HUES64 (cell line): ENCODE measurements around the gene HNRNPA3.
A peak's percentile ranks its signal among the peaks of the same experiment; 100 is the strongest.
"Not testable (repeated sequence)": the region's sequence is repeated elsewhere in the genome, so short reads cannot be mapped to it uniquely, and the experiment has no call there.

ENCODE experiments used
- H3K27ac ChIP-seq: 2 replicates; pipeline ENCODE4 v1.7.0; 2013; ENCODE audit warnings: low read depth, low read length, inconsistent platforms
- H3K27me3 ChIP-seq: 2 replicates; pipeline ENCODE4 v1.6.1; 2013; ENCODE audit warnings: mild to moderate bottlenecking, low read length; ENCODE audit not compliant: insufficient read depth
- H3K36me3 ChIP-seq: 2 replicates; pipeline ENCODE4 v1.6.1; 2013; ENCODE audit warnings: mild to moderate bottlenecking, low read length; ENCODE audit not compliant: insufficient read depth
- H3K4me1 ChIP-seq: 2 replicates; pipeline ENCODE4 v1.6.1; 2013; ENCODE audit warnings: mild to moderate bottlenecking, low read length, moderate library complexity; ENCODE audit not compliant: insufficient read depth
- H3K4me3 ChIP-seq: 2 replicates; pipeline ENCODE4 v1.5.1; 2013; ENCODE audit warnings: mild to moderate bottlenecking, low read length, moderate library complexity
- H3K9ac ChIP-seq: 2 replicates; pipeline ENCODE4 v1.6.1; 2013; ENCODE audit warnings: mild to moderate bottlenecking, low read depth, low read length
- H3K9me3 ChIP-seq: 2 replicates; pipeline ENCODE4 v1.6.1; 2013; ENCODE audit warnings: low read depth, low read length; ENCODE audit not compliant: insufficient read depth
- WGBS: fragments of 150-250, 120-280 bp; methylation state at CpG from one replicate; pipeline ENCODE4 v1.1.7; 2013; ENCODE audit warnings: missing lambda C conversion rate; 5-methylcytosine and 5-hydroxymethylcytosine counted together

The HNRNPA3 gene

DNA sequence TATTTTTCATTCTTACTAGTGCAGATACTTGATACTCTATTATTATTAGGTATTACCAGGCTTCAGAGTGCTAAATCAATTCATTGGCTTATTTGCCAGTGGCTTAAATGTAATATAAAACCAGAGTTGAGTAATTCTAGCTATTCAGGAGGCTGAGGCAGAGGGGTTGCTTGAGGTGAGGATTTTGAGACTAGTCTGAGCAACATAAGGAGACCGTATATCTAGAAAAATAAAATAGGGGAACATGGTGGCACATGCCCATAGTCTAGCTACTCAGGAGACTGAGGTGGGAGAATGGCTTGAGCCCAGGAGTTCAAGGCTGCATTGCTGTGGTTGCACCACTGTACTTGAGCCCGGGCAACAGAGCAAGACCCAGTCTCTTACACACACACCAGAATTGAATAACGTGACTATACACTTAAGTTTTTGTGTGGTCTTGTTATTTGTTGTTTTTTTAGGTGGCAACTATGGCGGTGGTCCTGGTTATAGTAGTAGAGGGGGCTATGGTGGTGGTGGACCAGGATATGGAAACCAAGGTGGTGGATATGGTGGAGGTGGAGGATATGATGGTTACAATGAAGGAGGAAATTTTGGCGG is 4.8 kb downstream of the HNRNPA3 start:
- 98% methylated on average over 5 of the region's 5 CpGs for WGBS
- Histone ChIP-seq H3K4me1 (peaks cover 8% of the 10 kb centered on the region), H3K27ac (no peak overlapping the region), H3K4me3 (no peak overlapping the region), H3K9me3 (no peaks in the 10 kb centered on the region), H3K9ac (no peak overlapping the region), H3K27me3 (no peaks in the 10 kb centered on the region), H3K36me3 (peaks cover 83% of the 10 kb centered on the region)

DNA sequence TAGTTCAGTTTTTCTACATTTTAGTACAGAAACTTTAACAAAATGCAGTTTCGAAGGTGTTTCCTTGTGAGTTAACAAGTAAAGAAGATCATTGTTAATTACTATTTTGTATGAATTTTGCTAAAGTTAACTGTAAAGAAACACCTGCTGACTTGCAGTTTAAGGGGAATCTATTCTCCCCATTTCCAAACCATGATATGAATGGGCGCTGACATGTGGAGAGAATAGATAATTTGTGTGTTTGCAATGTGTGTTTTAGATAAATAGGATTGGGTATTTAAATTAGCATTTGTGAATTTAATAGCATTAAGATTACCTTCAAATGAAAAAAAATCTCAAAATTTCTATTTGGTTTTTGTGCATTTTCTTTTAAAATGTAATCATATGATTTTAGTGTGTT is 7.2 kb downstream of the HNRNPA3 start:
- not testable (repeated sequence) for H3K4me3 ChIP-seq, H3K9ac ChIP-seq, H3K27ac ChIP-seq, H3K4me1 ChIP-seq, H3K27me3 ChIP-seq, H3K9me3 ChIP-seq
- H3K36me3 ChIP-seq: peaks cover 84% of the 10 kb centered on the region
- 100% methylated on average over 2 of the region's 2 CpGs for WGBS

DNA sequence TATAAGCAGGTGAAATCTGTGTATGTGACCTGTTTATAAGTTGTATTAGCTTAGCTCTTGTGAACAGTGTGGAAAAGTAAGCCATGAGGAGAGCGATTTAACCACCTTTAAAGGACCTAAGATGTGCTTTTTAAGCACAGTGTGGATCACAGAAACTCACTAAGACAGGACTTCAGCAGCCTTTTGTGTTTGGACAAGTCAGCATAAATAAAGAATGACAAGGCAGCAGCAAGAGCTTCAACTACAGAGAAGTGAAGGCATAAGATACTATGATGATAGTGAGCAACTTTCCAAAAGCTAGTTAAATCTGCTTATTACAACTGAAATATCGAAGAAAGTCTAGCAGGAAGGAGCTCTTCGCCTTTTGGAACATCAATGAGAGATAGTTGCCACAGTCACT is 8.9 kb downstream of the HNRNPA3 start:
- Histone ChIP-seq H3K9ac (no peak overlapping the region), H3K27ac (0 out of 2 replicates have a peak overlapping the region, but pooled peaks have one; percentile 5), H3K9me3 (no peaks in the 10 kb centered on the region), H3K36me3 (peaks cover 67% of the 10 kb centered on the region), H3K4me1 (peaks cover 3% of the 10 kb centered on the region; the same call in 1 of the 2 replicates), H3K27me3 (no peaks in the 10 kb centered on the region), H3K4me3 (no peak overlapping the region)
- 94% methylated on average over 3 of the region's 3 CpGs for WGBS

DNA sequence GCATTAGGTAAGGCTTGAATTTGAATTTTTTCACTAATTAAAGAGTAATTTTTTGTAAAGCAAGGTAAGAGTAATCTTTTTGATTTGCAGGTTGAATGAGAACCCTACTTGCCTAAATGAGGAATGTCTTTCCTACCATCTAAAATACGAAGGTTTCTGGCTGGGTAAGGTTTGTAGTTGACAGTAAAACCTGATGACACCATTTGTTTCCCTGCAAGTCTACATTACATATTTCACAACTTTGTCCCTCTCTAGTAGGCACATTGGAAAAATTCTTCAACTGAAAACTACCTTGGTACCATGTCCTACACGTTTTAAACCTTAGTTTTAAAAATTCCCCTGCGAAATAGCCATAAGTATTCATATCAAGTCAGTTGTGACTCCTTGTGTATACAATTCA is 9.4 kb downstream of the HNRNPA3 start:
- WGBS: 97% methylated on average over 3 of the region's 3 CpGs

DNA sequence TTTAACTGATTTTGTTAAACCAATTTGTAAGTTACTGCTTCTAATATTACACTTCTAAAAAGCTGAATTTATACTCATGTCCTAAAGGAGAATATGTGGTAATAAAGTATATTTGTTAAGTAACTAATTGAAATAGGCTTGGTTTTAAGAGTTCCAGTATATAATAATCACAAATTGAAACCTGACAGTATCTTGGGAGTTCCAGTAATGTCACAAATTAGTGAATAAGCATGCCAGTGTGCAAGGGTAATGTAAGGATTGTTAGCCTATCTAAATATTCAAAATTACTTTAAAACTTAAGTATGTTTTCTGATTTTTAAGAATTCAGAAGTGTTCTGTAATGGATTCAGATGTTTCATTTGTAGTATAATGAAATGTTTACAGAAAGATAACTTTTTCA is 10.8 kb downstream of the HNRNPA3 start:
- H3K36me3 ChIP-seq: peaks cover 48% of the 10 kb centered on the region
- H3K9ac ChIP-seq, H3K9me3 ChIP-seq, H3K4me3 ChIP-seq, H3K4me1 ChIP-seq, H3K27ac ChIP-seq, H3K27me3 ChIP-seq: not testable (repeated sequence)

More for the DNA sequence above, 9.4 kb downstream of the HNRNPA3 start:
- Histone ChIP-seq H3K9me3 (no peaks in the 10 kb centered on the region), H3K4me3 (no peak overlapping the region), H3K27me3 (no peaks in the 10 kb centered on the region), H3K9ac (no peak overlapping the region), H3K36me3 (peaks cover 63% of the 10 kb centered on the region), H3K4me1 (peaks cover 2% of the 10 kb centered on the region; the same call in 1 of the 2 replicates), H3K27ac (no peak overlapping the region; the same call in 1 of the 2 replicates)

DNA sequence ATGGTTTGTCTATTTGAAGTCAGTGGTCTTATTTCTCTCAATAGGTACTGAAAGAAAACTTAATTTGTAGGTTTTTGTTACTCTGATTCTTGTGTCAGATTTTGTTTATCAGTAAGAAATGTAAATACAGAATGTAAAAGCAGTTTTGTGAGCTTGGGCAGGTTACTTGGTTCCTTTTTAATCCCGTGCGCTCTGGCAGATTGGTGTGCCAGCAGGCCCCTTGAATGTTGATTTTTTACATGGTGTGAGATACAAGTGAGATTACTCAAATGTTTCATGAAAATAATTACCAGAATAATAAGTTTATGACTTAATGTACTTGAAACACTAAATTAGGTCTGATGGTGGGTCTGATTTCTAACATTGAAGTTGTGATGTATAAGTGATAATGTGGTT is 13.4 kb downstream of the HNRNPA3 start:
- peaks cover 41% of the 10 kb centered on the region for H3K36me3 ChIP-seq
- no peaks in the 10 kb centered on the region for H3K4me1 ChIP-seq
- no peak overlapping the region for H3K27ac ChIP-seq
- no peak overlapping the region for H3K9ac ChIP-seq
- H3K27me3 ChIP-seq: no peaks in the 10 kb centered on the region
- 80% methylated on average over 2 of the region's 2 CpGs for WGBS
- H3K4me3 ChIP-seq: no peak overlapping the region
- no peaks in the 10 kb centered on the region for H3K9me3 ChIP-seq

DNA sequence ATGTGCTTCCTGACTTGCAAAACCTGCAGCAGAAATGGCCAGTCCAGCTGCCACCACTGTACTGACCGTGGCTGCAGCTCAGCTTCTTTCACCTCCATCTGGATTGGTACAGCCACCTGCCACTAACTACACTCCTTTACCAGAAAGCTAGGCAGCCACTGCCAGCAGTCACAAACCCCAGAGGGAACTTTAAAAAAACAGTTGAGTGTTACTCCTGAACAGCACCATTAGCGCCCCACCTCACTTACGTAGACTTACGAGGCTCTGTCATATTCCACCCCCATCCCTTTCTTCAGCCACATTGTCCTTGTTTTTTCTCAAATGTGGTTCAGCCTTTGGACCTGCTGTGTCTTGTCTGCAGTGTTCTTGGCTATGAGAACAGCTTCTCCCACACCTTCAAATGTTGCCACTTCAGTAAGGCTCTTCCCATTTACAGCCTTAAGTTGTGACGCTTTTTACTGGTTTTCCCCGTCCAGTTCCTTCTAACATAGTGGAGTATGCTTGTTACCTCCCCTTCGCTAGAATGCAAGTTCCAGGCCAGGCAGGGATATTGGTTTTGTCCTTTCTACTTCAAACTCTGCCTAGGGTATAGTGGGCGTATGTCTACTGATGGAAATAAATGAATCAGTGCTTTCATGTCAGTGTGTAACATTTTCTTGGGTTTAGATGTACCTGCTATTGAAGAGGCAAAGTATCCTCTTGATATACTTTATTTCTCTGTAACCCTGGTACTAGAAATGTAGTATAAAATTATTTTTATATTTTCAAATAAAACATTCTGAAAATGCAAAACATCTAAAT is 17.0 kb downstream of the HNRNPA3 start:
- no peaks in the 10 kb centered on the region for H3K27me3 ChIP-seq
- H3K9me3 ChIP-seq: no peaks in the 10 kb centered on the region
- 89% methylated on average over 8 of the region's 8 CpGs for WGBS
- no peak overlapping the region for H3K27ac ChIP-seq
- H3K9ac ChIP-seq: no peak overlapping the region
- H3K4me1 ChIP-seq: no peaks in the 10 kb centered on the region
- H3K36me3 ChIP-seq: peaks cover 50% of the 10 kb centered on the region
- H3K4me3 ChIP-seq: no peak overlapping the region

DNA sequence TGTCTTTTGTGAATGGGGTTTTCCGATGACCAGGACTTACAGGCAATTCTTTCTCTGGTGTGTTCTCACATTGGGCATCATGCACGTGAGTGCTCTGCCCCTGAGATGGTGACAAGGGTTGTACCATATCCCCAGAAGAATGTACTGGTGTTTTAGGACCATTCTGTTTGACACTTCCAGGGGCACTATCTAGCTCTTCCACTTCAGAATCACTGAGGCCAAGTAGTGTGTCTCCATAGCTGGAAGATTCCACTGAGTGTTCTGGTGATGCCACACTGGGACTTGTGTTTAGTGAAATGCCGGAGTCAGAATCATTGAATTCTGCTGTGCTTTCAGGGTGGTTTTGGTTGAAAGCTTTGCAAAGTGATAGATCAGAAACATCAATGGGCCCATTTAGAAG is 18.7 kb downstream of the HNRNPA3 start:
- Histone ChIP-seq H3K4me1 (no peaks in the 10 kb centered on the region), H3K4me3 (no peak overlapping the region), H3K9me3 (no peaks in the 10 kb centered on the region), H3K36me3 (peaks cover 50% of the 10 kb centered on the region), H3K9ac (no peak overlapping the region), H3K27me3 (no peaks in the 10 kb centered on the region), H3K27ac (no peak overlapping the region)
- 93% methylated on average over 3 of the region's 3 CpGs for WGBS

DNA sequence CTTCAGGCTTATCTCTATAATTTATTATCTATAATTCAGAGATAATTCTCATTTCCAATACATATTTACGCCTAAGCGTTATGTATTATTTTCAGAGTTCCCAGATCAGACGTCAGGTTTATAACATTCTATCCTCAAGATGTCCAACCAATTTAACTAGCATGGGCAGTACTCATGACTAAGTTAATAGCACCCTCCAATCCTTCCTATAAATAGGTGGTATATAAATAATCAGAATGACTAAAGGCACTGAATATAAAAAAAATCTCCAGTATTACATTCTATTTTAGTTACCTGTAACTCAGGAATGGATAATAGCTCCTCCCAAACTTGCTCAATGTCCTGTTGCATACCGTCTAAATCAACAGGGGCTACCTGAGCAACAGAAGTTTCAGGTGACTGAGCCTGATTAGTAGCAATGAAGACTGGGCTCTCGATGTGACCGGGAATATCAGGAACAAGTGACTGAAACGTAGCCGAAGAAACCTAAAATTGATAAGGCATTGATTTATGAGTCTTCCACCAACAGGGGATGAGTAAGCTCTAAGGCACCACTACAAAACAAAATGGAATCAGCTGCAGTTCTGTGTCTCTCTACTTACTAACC is 19.6 kb downstream of the HNRNPA3 start:
- no peaks in the 10 kb centered on the region for H3K4me1 ChIP-seq
- H3K27ac ChIP-seq: no peak overlapping the region
- H3K36me3 ChIP-seq: peaks cover 50% of the 10 kb centered on the region
- no peak overlapping the region for H3K4me3 ChIP-seq
- H3K27me3 ChIP-seq: no peaks in the 10 kb centered on the region
- 95% methylated on average over 8 of the region's 8 CpGs for WGBS
- H3K9ac ChIP-seq: no peak overlapping the region
- H3K9me3 ChIP-seq: no peaks in the 10 kb centered on the region

DNA sequence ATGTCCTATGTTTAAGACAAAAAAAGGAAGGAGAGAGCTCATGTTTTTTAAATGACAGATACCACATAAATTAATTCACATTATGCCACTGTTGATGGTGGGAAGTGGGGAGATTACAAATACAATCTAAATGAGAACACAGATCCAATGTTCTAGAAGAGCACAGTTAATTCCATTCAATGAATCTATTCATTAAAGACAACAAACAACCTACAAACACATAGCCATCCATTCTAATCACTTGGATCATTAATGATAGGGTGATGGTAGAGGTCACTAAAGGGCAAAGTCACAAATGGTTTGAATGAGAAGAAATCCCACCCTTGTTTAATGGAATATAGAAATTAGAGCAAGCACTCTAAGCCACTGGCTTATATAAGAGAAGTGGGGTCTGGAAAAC is 21.7 kb downstream of the HNRNPA3 start:
- Histone ChIP-seq H3K27me3 (no peaks in the 10 kb centered on the region), H3K27ac (no peak overlapping the region), H3K9me3 (no peaks in the 10 kb centered on the region), H3K9ac (no peak overlapping the region), H3K36me3 (peaks cover 50% of the 10 kb centered on the region), H3K4me1 (no peaks in the 10 kb centered on the region), H3K4me3 (no peak overlapping the region)

DNA sequence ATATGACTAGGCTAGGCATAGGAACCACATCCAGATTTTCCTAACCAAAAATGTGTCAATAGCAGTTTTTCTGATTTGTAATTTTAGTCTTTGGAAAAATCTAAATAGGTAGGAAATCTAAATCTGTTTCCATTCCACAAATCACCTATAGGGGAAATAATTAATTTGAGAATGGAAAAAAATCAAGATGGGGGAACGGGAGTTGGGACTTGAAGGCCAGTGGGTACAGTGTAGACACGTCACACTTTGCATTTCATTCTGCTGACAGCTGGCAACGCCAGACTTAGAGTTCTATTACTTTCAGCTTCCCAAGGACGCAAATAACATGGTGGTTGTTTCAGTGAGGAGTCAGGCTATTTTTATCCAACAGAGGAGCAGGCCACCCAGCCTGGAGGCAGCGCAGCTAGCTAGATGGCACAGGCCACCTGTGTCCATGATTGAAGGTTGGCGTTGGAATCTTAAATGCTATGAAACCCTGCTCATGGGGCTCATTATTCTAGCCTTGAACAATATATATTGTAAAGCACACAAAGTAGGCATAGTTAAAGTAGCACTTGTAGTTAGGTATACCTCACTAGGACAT is 23.4 kb downstream of the HNRNPA3 start:
- Histone ChIP-seq H3K4me3 (no peak overlapping the region), H3K27ac (no peak overlapping the region), H3K27me3 (no peaks in the 10 kb centered on the region), H3K9me3 (no peaks in the 10 kb centered on the region), H3K4me1 (peaks cover 9% of the 10 kb centered on the region; the same call in 1 of the 2 replicates), H3K36me3 (peaks cover 34% of the 10 kb centered on the region), H3K9ac (no peak overlapping the region)
- WGBS: 97% methylated on average over 6 of the region's 6 CpGs
